Sigmoid colon (tissue), 4 donors: ENCODE data around the gene TNNI2.

ENCODE experiments used
- EP300 ChIP-seq, 4 donors: sonication (generic); formaldehyde crosslinking; IDR thresholded peaks; one replicate each; pipeline ENCODE4 v1.6.1; 2017; ENCODE audit warnings: antibody characterized with exemption in 4 of 4
- POLR2AphosphoS5 ChIP-seq, 4 donors: sonication (generic); formaldehyde crosslinking; IDR thresholded peaks; one replicate each; pipeline ENCODE4 v1.6.1; 2017; ENCODE audit warnings: antibody characterized with exemption in 4 of 4
- TF ChIP-seq, protein P1 (sequence below), 4 experiments: fragments of 450-650 bp in 3 of 4; fragments of 200-600 bp in 1 of 4; IDR thresholded peaks; one replicate each; pipeline ENCODE4 v1.5.1; 2016 to 2019; ENCODE audit warnings: antibody characterized with exemption in 4 of 4, mild to moderate bottlenecking in 3 of 4, moderate library complexity in 2 of 4

DNA sequence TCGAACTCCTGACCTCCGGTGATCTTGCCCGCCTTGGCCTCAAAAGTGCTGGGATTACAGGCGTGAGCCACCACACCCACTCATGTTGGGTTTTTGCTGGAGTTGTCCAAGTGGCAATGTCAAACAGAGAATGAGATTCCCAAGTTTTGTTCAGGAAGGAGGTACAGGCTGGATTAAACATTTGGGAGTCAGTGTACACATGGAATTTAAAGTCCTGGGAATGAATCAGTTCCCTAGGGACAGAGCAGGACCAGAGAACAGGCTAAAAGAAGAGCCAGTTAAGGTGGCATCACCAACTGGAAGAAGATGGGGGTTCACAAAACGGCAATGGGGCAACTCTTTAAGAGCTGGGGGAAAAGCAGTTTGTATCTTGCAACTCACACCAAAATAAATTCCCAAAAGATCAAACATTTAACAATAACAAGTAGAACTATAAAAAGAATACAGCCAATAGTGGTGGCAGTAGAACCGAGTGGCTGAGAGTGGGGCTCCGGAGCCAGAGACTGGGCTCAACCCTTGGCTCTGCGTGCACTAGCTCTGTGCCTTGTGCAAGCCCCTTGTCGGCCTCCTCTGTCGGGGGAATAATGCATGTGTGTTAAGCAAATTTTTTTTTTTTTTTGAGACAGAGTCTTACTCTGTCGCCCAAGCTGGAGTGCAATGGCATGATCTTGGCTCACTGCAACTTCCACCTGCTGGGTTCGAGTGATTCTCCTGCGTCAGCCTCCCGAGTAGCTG, 41.2 kb upstream of the TNNI2 start:
- TF ChIP-seq, protein P1, sequence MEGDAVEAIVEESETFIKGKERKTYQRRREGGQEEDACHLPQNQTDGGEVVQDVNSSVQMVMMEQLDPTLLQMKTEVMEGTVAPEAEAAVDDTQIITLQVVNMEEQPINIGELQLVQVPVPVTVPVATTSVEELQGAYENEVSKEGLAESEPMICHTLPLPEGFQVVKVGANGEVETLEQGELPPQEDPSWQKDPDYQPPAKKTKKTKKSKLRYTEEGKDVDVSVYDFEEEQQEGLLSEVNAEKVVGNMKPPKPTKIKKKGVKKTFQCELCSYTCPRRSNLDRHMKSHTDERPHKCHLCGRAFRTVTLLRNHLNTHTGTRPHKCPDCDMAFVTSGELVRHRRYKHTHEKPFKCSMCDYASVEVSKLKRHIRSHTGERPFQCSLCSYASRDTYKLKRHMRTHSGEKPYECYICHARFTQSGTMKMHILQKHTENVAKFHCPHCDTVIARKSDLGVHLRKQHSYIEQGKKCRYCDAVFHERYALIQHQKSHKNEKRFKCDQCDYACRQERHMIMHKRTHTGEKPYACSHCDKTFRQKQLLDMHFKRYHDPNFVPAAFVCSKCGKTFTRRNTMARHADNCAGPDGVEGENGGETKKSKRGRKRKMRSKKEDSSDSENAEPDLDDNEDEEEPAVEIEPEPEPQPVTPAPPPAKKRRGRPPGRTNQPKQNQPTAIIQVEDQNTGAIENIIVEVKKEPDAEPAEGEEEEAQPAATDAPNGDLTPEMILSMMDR (IDR thresholded peaks at IDR 0.05): no peak
- TF ChIP-seq POLR2AphosphoS5 (IDR thresholded peaks at IDR 0.05): no peak
- no peak for TF ChIP-seq EP300 (IDR thresholded peaks at IDR 0.05)
